Central memory CD4-positive, alpha-beta T cell (primary cell): ENCODE data around the gene MAN1A1.

Experiments used
- DNase-seq: peaks from one replicate; pipeline ENCODE4 v3.0.0; 2022

The MAN1A1 gene

GRCh38 chr6:119267126-119267905 is 82.2 kb downstream of the MAN1A1 start:
- peak; percentile 12 for DNase-seq

GRCh38 chr6:119264854-119265397 is 84.6 kb downstream of the MAN1A1 start:
- no peak for DNase-seq

GRCh38 chr6:119262612-119263011 is 86.9 kb downstream of the MAN1A1 start:
- DNase-seq, result no peak

GRCh38 chr6:119261944-119262284 is 87.6 kb downstream of the MAN1A1 start:
- no peak for DNase-seq

- DNase-seq, result no peak
Measured at GRCh38 chr6:119259027-119259426, 90.5 kb downstream of the MAN1A1 start.

- DNase-seq, result no peak
Measured at GRCh38 chr6:119257726-119258125, 91.8 kb downstream of the MAN1A1 start.

DNA sequence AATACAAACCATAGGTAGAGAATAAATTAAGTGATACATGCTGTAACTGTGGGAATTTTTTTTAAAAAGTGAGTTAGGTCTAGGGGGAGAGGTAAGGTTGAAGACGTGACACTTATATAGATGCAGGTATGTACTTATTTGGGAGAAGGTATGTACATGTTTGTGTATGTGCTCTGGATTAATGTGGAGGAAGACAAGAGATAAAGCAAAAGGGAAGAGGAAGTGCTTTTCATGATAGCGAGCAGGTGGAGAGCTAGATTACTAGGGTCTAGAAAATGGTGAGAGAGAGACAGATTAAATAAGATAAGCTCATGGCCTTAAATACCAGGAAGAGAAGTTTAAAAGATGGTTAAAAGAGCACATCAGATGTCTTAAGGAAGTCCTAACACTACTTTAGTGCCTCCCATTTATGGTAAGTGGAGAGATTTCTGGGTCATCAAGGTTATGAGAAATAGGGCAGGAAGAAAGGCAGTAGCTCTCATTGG is 92.5 kb downstream of the MAN1A1 start:
- peak; percentile 1 for DNase-seq

DNA sequence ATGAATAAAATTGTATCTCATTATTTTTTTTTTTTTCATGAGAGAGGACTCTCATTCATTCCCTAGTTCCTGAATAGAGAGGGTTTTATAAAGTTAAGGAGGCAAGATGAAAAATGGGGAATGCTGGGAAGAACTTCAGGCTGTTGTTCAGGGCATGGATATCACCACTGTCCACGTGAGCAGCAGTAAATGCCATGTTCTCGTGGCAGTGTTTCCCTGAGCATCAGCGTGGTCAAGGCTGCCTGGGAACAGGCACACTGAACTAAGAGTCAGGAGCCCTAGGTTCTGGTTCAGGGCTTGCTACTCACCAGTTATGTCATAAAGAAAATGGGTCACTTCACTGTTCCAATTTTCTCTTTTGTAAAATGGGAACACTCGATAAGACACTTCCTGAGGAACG is 93.2 kb downstream of the MAN1A1 start:
- no peak for DNase-seq

GRCh38 chr6:119255492-119255891 is 94.1 kb downstream of the MAN1A1 start:
- DNase-seq, result peak; percentile 15

- DNase-seq, result no peak
Measured at GRCh38 chr6:119250036-119250435, 99.5 kb downstream of the MAN1A1 start.

- no peak for DNase-seq
Measured at GRCh38 chr6:119249319-119249718, 100.2 kb downstream of the MAN1A1 start.

- no peak for DNase-seq
Measured at GRCh38 chr6:119247504-119247903, 102.1 kb downstream of the MAN1A1 start.

DNA sequence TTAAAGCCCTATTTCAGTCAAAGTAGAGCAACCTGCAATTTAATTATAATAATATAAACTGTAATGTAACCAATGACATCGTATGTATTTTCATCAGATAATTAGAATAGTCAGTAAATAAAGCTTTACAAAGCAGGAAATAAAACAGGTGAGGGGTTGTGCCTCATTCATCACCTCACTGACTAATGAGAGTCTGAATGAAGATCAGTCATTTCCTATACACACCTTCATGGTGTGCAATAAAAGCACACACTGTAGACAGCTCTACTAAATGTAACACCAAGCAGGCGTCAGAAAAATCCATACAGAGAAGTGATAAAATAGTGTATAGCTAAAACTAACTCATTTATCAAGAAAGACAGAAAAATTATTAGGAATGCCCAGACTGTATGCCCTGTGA is 105.9 kb downstream of the MAN1A1 start:
- no peak for DNase-seq

DNA sequence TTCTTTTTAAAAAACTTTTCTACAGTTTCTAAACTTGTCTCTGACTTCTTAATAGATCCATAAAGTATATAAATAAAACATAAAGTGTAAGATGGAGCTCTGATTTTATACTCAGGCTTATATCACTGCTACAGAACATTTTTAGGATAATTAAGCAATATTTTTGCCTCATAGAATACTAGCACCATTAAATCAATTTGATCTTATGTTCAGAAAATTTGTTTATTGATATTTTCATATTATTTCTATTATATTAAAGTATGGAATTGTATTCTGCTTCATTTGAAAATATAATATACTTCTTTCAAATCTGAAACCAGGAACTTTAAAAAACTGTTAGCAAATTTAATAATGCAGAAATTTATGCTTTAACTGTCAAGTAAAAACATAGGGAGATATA is 106.5 kb downstream of the MAN1A1 start:
- DNase-seq, result no peak

DNA sequence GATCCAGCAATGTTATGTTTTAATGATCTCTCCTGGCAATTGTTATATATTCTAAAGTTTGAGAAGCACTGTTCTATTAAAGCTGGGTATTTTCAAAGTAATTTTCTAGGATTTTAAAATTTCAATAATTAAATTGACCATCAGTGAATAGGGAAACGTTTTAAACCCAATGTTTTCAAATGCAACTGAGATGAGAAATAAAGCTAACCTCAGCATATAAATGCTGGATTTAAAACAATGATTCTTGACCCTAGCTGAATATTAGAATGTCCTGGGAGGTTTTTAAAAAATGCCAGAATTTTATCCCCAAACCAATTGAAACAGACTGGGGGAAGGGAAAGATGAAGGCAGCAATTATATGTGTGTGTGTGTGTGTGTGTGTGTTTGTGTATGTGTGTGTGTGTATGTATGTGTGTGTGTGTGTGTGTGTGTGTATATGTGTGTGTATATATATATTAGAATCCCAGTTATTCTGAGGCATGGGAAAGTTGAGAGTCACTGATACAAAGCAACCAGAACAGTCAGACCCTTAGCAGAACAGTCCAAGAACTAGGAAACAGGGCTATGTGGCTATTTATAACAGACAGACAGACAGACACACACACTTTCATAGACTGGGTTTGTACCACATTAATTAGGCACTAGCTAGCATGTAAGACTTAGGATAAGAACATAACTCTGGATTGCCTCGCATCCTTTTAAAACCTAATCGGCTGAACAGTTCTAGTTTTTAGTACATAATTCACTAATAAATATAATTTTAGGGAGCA is 107.8 kb downstream of the MAN1A1 start:
- no peak for DNase-seq

DNA sequence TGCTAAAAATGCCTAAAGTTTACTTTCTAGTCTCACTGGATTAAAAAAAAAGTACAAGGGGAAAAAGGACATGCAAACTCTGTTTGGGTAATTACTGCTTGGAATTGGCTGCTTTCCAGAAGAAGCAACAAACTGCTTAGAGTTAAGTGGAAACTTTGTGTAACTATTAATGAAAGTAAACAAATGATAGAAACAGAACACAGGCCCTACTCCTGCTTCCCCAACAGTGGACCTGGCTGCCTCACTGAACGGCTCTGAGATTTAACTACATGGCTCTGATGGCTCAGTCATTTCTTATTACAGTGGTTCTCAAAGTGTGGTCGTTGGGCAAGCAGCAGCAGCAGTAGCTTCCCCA is 108.5 kb downstream of the MAN1A1 start:
- DNase-seq, result no peak

DNA sequence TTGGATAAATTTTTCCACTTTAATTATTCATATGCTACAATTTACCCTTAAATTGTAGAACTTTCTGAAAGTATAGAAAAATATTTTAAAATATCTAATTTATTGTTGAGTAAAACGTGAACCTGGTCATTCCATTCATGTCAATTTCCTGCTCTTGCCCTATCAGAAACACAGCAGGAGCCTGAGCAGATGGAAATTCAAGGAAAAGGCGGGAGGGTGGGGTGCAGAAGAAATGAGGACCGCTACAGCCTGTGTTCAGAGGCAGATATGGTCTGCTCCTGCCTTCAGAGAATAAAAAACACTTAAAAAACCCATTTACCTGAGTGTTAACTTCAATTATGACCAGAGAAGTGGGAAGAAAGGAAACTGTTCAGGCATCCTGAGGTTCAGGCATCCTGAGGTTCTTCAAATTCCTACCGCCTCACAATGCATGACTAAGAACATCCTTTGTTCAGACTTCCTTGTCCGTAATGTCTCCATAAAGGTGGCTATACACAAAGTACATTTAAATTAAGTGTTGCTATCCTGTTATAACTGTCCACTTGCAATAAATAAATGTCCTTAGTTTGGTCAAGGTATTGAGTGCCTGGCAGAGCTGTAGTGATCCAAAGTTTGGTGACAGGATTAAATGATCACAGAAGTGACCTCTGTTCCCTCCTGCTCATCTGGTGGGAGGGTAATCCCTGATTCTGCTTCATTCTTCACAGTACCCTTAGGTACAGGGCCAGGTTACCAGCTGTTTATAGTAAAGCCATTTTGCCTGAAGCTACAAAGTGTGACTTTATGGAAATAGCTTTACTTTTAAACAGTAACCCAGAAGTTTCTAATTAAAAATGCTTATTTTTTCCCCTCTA is 109.1 kb downstream of the MAN1A1 start:
- DNase-seq, result no peak

DNA sequence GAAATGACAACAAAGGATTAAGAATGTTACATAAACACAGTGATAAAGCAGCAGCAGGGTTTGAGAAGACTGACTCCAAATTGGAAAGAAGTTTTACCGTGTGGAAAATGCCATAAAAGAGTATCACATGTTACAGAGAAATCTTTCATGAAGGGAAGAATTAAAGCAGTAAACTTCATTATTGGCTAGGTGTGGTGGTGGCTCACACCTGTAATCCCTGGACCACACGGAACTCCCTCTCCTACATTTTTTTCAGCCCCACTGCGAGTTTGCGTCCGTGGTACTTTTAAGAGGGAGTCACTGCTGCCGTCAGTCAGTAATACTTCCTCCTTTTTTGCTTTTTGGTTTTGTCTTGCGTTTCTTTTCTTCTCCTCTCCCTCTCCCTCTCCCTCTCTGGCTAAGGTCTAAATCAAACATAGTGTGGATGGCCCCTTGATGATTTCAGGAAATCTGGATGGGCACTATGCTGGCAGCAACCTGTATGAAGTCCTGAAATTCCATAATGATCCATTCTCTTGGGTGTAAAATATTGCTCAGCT is 112.3 kb downstream of the MAN1A1 start:
- DNase-seq, result no peak

DNA sequence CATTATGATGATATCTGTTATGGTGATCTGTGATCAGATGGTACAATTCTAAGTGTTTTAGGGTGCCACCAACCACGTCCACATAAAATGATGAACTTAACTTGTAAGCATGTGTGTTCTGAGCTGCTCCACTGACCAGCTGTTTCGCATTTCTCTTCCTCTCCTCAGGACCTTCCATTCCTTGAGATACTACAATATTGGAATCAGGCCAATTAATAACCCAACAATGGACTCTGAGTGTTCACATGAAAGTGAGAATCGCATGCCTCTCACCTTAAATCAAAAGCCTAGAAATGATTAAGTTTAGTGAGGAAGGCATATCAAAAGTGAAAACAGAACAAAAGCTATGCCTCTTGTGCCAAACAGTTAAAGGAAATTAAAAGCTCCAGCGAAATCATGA is 114.6 kb downstream of the MAN1A1 start:
- DNase-seq, result no peak

GRCh38 chr6:119234457-119234856 is 115.1 kb downstream of the MAN1A1 start:
- DNase-seq, result no peak

DNA sequence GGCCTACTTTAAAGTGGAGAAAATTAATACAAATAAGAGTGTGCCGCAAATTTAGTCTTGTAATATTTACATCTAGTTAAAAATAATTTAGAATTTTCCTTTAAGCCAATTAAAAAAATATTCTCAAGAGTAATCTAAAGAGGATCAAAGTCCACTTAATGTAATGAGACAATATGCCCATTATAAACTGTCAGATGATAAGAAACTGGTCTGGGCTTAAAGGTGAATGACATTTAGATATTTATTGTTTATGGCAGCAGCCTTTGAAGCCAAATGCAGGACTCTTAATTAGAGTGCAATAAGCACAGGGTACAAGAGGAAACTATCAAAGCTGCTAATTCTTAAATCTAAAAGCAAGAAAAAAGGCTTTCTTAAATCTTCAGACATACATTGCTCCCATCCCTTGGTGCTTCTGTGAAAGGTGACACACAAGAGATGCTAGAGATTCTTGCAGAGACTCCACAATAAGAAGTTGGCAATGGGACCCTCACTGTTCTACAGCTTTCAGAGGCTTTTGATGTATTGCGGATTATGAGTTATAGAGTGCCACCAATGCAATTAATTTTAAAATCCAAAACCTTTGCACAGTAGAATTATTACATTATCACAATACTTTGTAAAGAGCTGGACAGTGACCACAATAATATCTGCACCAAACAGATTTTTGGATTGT is 116.1 kb downstream of the MAN1A1 start:
- no peak for DNase-seq

DNA sequence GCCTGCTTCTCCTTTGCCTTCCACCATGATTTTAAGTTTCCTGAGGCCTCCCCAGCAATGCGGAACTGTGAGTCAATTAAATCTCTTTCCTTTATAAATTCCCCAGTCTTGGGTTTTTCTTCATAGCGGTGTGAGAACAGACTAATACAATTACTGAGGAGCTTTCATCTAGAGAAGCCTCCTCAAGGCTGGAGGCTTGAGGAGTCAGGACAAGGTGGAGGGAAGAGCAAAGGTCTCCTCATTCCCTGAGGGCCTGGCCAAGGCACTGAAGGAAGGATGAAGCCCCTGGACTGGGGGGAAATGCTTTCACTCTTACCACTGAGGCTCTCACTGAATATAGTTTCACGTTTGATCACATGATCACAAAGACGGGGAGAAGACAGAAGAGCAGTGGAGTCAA is 118.2 kb downstream of the MAN1A1 start:
- no peak for DNase-seq
